ENCODE measurements around the gene EVL.

The EVL gene

DNA sequence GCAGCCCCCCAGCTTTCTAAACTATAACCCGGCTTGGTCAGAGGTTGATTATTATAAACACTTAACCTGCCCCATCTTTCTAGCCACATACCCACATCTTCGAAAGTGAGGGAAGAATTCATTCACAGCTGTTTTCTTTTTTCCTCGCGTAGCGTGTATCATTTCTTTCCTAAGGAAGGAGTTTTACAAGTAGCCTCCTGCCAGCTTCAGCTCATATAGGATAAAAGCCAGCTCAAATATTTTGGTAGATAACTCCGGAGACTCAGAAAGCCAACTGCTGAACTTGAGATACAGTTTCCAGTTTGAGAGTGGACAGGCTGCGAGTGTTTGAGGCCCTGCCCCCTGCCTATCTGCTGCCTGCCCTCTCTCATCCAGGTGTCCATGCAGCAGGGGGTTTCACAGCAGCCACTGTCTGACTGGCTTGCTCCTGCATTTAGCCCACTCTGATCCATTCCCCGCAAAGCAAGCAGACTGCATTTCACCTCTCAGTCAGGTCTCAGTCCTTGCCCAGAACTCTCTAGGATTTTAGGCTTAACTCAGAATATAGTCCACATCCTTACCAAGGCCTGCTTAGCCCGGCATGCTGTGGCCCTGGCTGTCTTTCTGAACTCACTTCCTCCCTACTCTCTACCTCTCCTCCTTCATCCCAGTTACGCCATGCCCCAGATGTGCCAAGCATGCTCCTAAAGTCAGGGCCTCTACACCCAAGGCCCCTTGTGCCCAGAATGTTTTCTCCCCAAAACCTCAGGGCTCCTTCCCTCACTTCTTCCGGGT lies 46.9 kb downstream of the EVL start:
- DNase-seq = no peak

GRCh38 chr14:100114109-100114765 lies 49.0 kb downstream of the EVL start:
- no peak for DNase-seq

DNA sequence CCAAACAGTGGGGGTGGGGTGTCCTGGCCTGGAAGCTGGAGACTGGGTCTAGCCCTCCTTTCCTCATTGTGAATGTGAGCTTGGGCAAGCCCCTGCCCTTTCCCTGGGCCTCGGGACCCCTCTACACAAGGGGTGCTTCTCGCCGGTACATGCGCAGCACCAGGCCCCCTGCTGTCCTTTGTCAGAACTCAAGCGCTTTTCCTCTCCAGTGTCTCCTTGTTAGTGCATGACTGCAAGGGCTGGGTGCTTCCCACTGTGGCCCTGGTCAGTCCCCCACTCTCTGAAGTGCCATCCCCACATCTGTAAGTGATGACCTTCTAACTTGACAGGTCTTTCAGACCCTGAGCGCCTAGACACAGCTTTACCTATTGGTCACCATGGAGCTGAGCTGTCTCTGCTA lies 50.0 kb downstream of the EVL start:
- DNase-seq = no peak

DNA sequence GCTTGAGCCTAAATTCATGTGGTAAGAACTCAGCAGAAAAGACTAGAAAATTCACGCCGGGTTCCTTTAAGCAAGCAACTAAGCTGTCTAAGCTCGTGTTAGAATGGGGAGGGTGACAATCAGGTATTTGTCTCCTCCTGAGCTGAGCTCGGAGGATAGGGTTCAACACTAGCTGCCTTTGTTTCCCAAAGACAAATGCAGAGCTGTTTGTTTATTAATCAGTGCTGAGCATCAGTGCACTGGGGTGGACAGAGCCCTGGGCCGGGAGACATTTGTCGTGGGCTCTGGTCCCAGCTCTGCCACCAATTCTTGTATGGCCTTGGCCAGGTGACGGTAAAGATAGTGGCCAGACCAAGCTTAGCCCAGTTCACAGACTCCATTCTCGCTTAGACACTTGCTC lies 50.5 kb downstream of the EVL start:
- DNase-seq = no peak

DNA sequence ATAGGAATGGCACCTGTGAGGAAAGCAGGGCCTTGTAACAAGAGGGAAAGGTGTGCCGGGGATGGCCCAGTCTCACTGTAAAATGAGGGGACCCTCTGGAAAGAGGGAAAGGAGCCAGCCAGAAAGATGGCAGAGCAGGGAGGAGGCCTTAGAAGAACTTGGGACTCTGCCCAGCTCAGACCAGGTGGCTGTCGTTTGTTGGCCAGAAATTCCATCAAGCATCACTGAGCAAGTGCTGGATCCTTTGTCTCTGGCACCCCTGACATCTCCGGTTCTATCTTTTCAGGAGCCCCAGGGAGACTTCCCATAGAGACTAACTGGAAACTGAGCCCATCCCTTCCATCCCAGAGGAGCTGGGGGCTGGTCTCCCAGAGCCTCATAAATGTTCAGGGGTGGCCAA lies 50.9 kb downstream of the EVL start:
- DNase-seq = no peak

- DNase-seq = no peak
These were observed 51.8 kb downstream of the EVL start for GRCh38 chr14:100117026-100117425.

GRCh38 chr14:100117633-100118395 lies 52.6 kb downstream of the EVL start:
- DNase-seq = no peak

GRCh38 chr14:100118396-100119011 lies 53.3 kb downstream of the EVL start:
- no peak for DNase-seq

DNA sequence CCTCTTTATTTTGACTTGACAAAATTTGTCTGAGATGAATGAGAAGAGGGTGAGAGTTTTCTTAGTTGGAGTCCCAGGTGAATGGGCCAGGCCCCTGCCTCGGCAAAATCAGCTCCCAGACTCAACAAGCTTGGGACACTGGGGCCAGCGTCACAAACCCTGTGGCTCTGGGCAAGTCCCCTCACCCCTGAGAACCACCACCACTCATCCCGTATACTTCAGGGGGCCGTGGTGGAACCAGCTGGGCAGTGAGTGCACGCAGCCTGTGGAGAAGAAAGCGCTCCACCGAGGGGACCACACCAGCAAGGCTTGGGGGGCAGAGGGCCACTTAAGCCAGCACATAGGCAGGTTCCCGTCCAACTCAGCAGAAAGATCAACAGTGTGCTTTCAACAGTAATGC lies 54.0 kb downstream of the EVL start:
- no peak for DNase-seq

GRCh38 chr14:100120522-100121269 lies 55.5 kb downstream of the EVL start:
- no peak for DNase-seq

DNA sequence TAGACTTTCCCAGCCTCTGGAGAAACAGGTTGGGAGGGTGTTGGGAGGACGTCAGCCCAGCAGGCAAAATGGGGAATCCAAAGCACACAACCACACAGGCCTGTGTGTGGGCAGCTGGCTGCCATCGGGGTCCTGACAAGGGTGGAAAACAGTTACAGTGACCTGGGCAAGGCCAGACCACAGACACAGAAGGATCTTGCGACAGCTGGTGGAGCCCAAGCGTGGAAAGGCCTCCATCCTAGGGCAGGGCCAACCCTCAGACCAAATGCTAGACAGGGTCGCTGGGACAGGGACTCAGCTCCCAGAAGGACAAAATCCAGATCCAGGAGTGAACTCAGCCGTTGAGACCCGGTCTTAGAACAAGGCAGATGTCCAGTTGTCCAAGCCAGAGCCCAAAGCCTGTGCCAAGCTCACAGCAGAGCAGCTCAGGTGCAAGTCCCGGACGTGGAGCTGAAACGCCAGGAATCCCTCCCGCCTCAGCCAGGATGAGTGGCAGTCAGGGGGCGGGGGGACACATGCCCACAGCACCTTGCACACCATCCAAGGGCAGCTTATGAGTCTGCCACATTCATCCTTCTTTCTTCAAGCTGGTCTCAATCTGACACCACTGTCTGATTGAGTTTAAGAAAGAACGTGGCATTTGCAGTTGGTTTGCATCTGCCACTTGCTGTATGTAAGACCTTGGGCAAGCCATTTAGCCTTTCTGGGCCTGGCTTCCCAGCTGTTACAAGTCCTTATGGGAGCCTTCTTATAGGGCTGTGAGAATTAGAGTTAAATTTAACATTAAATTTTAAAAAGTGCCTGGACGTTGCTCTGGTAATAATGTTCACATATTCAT lies 56.6 kb downstream of the EVL start:
- DNase-seq = no peak

- DNase-seq = no peak
These were observed 57.4 kb downstream of the EVL start for GRCh38 chr14:100122481-100123223.

- no peak for DNase-seq
These were observed 58.4 kb downstream of the EVL start for GRCh38 chr14:100123618-100124017.

- DNase-seq = no peak
These were observed 59.4 kb downstream of the EVL start for GRCh38 chr14:100124551-100125088.

DNA sequence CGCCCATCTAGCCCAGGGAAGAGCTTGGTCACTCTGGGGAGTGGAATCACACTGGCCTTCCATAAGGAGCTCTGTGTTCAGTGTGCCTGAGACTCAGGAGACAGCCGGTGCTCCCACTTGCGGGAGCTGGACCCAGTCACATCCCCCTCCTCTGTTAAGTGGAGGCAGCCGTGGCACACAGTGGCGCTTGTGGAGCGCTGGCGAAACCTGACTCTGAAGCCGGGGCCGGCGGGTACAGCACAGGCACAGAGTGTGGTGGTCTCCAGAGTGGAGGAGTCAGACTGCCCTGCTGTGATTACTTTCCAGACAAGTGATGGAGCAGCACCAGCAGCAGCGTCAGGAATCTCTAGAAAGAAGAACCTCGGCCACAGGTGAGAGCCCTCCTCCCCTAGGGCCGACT lies 61.2 kb downstream of the EVL start:
- DNase-seq = no peak

GRCh38 chr14:100127853-100128455 lies 62.7 kb downstream of the EVL start:
- no peak for DNase-seq

- DNase-seq = no peak
These were observed 63.5 kb downstream of the EVL start for GRCh38 chr14:100128688-100129087.

DNA sequence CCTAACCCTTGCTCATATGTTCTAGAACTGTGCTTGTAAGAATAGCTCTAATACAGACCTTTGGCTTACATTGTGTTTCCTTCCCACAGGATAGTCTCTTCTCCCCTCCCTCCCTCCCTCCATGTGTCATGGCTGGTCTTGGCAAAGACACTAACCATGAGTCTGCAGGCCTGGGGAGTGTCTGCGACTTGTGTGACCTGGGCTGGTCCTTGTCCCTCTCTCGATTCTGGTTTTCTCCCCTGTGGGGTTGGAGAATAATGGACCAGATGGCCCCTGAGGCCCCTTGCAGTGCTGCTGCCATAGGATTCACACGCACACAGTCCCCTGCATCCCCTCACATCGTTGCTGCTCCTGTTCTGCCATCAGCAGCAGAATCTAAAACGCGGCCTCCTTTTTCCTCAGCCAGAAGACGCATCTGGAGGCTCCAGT lies 64.0 kb downstream of the EVL start:
- no peak for DNase-seq

DNA sequence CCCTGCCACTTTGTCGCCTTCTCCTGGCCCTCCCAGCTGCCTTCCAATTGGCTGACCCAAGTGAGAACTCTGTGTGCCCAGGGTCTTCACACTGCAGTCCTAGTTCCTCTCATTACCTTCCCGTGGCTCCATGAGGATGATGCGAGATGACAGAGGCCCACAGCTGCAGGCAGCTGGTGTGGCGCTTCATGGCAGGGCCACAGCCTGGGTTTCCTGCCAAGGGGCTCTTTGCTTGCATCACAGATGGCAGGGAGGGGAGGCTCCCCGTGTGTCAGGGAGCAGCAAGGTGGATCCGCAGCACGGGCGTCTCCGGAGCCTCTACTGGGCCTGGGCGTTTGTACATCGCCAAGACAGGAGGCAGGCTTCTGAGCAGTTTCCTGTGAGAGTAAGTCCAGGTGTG lies 65.3 kb downstream of the EVL start:
- DNase-seq = no peak

GRCh38 chr14:100131181-100131580 lies 66.0 kb downstream of the EVL start:
- DNase-seq = no peak

All from activated T-cell treated with anti-CD3 and anti-CD28 coated beads, Interleukin-2, amount 50 U/mL, for 1 hour (primary cell).